GM18498 (cell line): ENCODE results near the gene CBFA2T3.

Experiments
- ATAC-seq: cut with Tn5 transposase; IDR thresholded peaks from one replicate; pipeline ENCODE4 v1.9.1; 2021; ENCODE audit warnings: mild to moderate bottlenecking, moderate library complexity; ENCODE audit not compliant: unreplicated experiment

CBFA2T3 gene

GRCh38 chr16:88880226-88881006 lies 96.6 kb downstream of the CBFA2T3 start:
- no peak for ATAC-seq

- ATAC-seq, result no peak
These were observed 97.3 kb downstream of the CBFA2T3 start for GRCh38 chr16:88879788-88880055.

- ATAC-seq, result no peak
These were observed 97.8 kb downstream of the CBFA2T3 start for GRCh38 chr16:88878967-88879787.

- ATAC-seq, result no peak
These were observed 98.7 kb downstream of the CBFA2T3 start for GRCh38 chr16:88878356-88878755.

- ATAC-seq, result no peak
These were observed 99.3 kb downstream of the CBFA2T3 start for GRCh38 chr16:88877564-88878289.

GRCh38 chr16:88876942-88877526 lies 100.0 kb downstream of the CBFA2T3 start:
- ATAC-seq, result no peak

- no peak for ATAC-seq
These were observed 101.2 kb downstream of the CBFA2T3 start for GRCh38 chr16:88875703-88876234.

GRCh38 chr16:88874938-88875599 lies 101.9 kb downstream of the CBFA2T3 start:
- no peak for ATAC-seq

- ATAC-seq, result no peak
These were observed 104.2 kb downstream of the CBFA2T3 start for GRCh38 chr16:88872650-88873331.

- no peak for ATAC-seq
These were observed 105.1 kb downstream of the CBFA2T3 start for GRCh38 chr16:88871730-88872416.

GRCh38 chr16:88871349-88871702 lies 105.7 kb downstream of the CBFA2T3 start:
- ATAC-seq, result no peak

GRCh38 chr16:88870608-88871348 lies 106.2 kb downstream of the CBFA2T3 start:
- no peak for ATAC-seq

GRCh38 chr16:88869673-88869980 lies 107.4 kb downstream of the CBFA2T3 start:
- no peak for ATAC-seq

- ATAC-seq, result no peak
These were observed 107.9 kb downstream of the CBFA2T3 start for GRCh38 chr16:88868974-88869672.

GRCh38 chr16:88867581-88868246 lies 109.3 kb downstream of the CBFA2T3 start:
- no peak for ATAC-seq

GRCh38 chr16:88866151-88866920 lies 110.7 kb downstream of the CBFA2T3 start, which contains the start of gene PABPN1L:
Gene PABPN1L (minus strand): TSS chr16:88866660. CDS start chr16:88866606, 54 bp downstream.
- no peak for ATAC-seq

- ATAC-seq, result no peak
These were observed 111.3 kb downstream of the CBFA2T3 start for GRCh38 chr16:88865742-88866141.
